BE2C (cell line): ENCODE data around the gene FCAR.
"Not testable (repeated sequence)": the region's sequence is repeated elsewhere in the genome, so short reads cannot be mapped to it uniquely, and the experiment has no call there.

Experiments
- DNase-seq: peaks from one replicate; pipeline ENCODE4 v3.0.0-alpha.2; 2020
- H3K27me3 ChIP-seq: fragments of 250-450 bp; sonication (Bioruptor Pico); 2 replicates; pipeline ENCODE4 v1.5.1; 2020; ENCODE audit warnings: mild to moderate bottlenecking
- H3K36me3 ChIP-seq: fragments of 250-450 bp; sonication (Bioruptor Pico); 2 replicates; pipeline ENCODE4 v1.5.1; 2020; ENCODE audit warnings: mild to moderate bottlenecking
- H3K4me1 ChIP-seq: fragments of 250-450 bp; sonication (Bioruptor Pico); 2 replicates; pipeline ENCODE4 v1.5.1; 2020
- H3K4me3 ChIP-seq: 2 replicates; pipeline ENCODE4 v1.5.1; 2011; ENCODE audit warnings: low read depth, low read length
- H3K9me3 ChIP-seq: fragments of 250-450 bp; sonication (Bioruptor Pico); 2 replicates; pipeline ENCODE4 v1.5.1; 2020
- TF ChIP-seq, protein P1 (sequence below): IDR thresholded peaks from 2 replicates; pipeline ENCODE4 v1.5.1; 2012; ENCODE audit warnings: mild to moderate bottlenecking, low read depth, low read length

Gene FCAR

DNA sequence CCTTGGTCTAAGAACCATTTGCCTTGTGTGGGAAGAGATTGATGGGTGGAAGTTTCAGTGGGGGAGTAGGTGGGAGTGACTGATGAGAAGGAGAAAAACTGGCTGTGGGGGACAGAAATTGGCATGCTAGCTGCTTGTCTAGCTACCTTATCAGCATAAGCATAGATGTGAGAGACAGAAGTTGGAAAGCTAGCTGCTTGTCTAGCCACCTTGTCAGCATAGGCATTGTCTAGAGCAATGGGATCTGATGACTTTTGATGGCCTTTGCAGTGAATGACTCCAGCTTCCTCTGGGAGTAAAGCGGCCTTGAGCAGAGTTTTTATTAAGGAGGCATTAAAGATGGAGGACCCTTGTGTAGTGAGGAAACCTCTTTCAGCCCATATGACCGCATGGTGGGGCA lies 22.0 kb downstream of the FCAR start:
- no peaks in the 10 kb centered on the region for H3K4me1 ChIP-seq
- peaks cover 27% of the 10 kb centered on the region for H3K27me3 ChIP-seq
- no peaks in the 10 kb centered on the region for H3K9me3 ChIP-seq
- DNase-seq = no peak
- H3K4me3 ChIP-seq = no peak overlapping the region
- H3K36me3 ChIP-seq = no peaks in the 10 kb centered on the region
- TF ChIP-seq, protein P1, sequence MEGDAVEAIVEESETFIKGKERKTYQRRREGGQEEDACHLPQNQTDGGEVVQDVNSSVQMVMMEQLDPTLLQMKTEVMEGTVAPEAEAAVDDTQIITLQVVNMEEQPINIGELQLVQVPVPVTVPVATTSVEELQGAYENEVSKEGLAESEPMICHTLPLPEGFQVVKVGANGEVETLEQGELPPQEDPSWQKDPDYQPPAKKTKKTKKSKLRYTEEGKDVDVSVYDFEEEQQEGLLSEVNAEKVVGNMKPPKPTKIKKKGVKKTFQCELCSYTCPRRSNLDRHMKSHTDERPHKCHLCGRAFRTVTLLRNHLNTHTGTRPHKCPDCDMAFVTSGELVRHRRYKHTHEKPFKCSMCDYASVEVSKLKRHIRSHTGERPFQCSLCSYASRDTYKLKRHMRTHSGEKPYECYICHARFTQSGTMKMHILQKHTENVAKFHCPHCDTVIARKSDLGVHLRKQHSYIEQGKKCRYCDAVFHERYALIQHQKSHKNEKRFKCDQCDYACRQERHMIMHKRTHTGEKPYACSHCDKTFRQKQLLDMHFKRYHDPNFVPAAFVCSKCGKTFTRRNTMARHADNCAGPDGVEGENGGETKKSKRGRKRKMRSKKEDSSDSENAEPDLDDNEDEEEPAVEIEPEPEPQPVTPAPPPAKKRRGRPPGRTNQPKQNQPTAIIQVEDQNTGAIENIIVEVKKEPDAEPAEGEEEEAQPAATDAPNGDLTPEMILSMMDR = no peak

DNA sequence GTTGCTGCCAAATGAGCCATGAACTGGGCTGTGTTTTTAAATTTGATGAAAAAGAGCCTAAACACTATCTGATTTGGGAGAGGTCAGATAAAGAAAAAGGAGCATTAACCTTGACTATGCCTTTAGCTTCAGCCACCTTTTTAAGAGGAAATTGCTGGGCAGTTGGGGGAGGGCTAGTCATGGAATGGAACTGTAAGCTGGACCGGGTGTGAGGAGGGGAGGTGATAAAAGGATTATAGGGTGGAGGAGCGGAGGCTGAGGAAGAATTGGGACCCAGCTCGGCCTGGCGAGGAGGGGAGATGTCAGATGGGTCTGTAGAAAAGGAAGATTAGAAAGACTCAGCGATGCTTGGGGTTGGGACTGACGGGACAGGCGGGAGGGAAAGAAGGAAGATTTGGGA lies 24.6 kb downstream of the FCAR start:
- not testable (repeated sequence) for H3K9me3 ChIP-seq, DNase-seq, H3K36me3 ChIP-seq, H3K4me3 ChIP-seq, H3K4me1 ChIP-seq
- peaks cover 24% of the 10 kb centered on the region for H3K27me3 ChIP-seq

DNA sequence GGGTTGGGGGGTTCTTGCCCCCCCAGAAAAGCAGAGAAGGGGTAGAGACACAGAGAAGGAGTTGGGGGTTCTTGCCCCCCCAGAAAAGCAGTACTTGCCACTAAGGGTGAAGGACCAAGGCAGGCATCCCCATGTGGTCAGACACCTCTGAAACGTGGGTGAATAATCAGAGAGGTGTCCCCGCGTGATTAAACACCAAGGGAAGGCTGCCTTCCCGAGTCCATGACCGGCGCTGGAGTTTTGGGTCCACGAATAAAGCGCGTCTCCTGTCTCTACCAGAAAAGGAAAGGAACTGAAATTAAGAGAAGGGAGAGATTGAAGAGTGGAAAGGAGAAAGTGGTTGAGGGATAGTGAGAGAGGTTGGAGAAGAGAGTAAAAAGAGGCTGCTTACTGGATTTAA lies 25.6 kb downstream of the FCAR start:
- not testable (repeated sequence) for H3K4me3 ChIP-seq, H3K4me1 ChIP-seq, H3K9me3 ChIP-seq, H3K36me3 ChIP-seq, DNase-seq
- peaks cover 23% of the 10 kb centered on the region for H3K27me3 ChIP-seq

DNA sequence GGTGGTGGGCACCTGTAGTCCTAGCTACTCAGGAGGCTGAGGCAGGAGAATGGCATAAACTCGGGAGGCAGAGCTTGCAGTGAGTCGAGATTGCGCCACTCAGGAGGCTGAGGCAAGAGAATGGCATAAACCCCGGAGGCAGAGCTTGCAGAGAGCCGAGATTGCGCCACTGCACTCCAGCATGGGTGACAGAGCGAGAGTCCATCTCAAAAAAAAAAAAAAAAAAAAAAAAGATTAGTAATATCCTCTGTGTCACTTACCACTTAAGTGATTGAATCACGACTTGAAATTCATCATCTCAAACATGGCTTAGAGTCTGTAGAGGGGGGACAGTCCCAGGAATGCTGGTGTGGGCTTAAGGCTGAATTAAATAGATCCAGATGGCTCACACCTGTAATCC lies 27.1 kb downstream of the FCAR start:
- not testable (repeated sequence) for H3K4me3 ChIP-seq

DNA sequence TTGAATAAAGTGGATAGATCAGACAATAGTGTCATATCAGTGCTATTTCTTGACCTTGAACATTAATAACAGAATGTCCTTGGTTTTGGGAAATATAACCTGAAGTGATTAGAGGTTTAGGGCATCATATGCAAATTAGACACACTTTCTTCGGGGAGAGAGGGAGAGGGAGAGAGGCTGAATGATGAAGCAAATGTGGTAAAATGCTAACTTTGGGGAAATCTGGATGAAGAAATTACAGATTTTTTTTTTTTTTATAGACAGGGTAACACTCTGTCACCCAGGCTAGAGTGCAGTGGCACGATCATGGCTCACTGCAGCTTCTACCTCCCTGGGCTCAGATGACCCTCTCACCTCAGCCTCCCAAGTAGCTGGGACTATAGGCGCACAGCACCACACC lies 28.0 kb downstream of the FCAR start:
- no peaks in the 10 kb centered on the region for H3K36me3 ChIP-seq
- H3K27me3 ChIP-seq = peaks cover 31% of the 10 kb centered on the region
- H3K9me3 ChIP-seq = no peaks in the 10 kb centered on the region
- H3K4me3 ChIP-seq = no peak overlapping the region
- TF ChIP-seq, protein P1 = no peak
- H3K4me1 ChIP-seq = no peaks in the 10 kb centered on the region
- DNase-seq = no peak

More for the DNA sequence above, 27.1 kb downstream of the FCAR start:
- H3K36me3 ChIP-seq, H3K9me3 ChIP-seq, H3K4me1 ChIP-seq, DNase-seq: not testable (repeated sequence)
- H3K27me3 ChIP-seq = peaks cover 29% of the 10 kb centered on the region

DNA sequence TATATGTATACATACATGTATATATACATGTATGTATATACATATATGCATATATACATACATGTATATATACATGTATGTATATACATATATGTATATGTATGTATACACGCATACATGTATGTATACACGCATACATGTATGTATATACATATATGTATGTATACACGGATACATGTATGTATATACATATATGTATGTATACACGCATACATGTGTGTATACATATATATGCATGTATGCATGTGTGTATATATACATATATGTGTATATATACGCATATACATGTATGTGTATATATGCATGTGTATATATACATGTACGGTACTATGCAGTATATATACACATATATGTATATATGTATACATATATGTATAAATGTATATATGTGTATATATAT lies 29.3 kb downstream of the FCAR start:
- H3K36me3 ChIP-seq = no peaks in the 10 kb centered on the region
- H3K4me3 ChIP-seq = no peak overlapping the region
- H3K27me3 ChIP-seq = peaks cover 29% of the 10 kb centered on the region
- no peaks in the 10 kb centered on the region for H3K4me1 ChIP-seq
- no peak for DNase-seq
- no peaks in the 10 kb centered on the region for H3K9me3 ChIP-seq
- TF ChIP-seq, protein P1 = no peak

DNA sequence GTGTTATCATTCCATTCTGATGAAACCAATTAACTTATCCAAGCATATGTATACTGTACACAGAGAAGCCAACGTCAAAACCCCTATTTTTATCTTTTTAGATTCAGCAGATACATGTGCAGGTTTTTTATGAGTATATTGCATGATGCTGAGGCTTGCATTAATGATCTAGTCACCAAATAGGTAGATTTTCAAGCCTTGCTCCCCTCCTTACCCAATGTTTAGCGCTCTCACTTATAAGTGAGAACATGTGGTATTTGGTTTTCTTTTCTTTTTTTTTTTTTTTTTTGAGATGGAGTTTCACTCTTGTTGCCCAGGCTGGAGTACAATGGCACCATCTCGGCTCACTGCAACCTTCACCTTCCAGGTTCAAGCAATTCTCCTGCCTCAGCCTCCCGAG lies 30.2 kb downstream of the FCAR start:
- DNase-seq, H3K36me3 ChIP-seq, H3K4me1 ChIP-seq, H3K4me3 ChIP-seq, H3K9me3 ChIP-seq: not testable (repeated sequence)
- peaks cover 27% of the 10 kb centered on the region for H3K27me3 ChIP-seq

DNA sequence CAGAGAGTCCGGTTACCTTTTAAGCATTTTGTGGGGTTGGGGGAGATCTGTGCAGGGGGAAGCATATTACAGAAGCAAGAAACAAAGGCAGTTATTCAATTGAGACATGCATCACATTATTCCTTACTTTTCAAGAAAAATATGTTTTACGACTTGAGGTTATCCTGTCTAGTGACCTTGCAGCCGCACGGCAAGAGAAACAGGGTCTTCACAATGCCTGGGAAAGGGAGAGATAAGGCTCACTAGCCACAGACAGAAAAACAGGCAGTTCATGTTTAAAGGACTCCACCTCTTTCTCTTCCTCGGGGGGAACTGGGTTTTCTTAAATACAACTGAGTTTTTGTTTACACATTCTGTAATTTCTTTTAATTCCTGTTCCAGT lies 31.4 kb downstream of the FCAR start:
- no peak for DNase-seq
- no peak overlapping the region for H3K4me3 ChIP-seq
- H3K36me3 ChIP-seq = no peaks in the 10 kb centered on the region
- H3K4me1 ChIP-seq = no peaks in the 10 kb centered on the region
- peaks cover 15% of the 10 kb centered on the region for H3K27me3 ChIP-seq
- TF ChIP-seq, protein P1 = no peak
- no peaks in the 10 kb centered on the region for H3K9me3 ChIP-seq
